Retinal pigment epithelial cell (primary cell): Measurements from ENCODE around the gene ELOF1.
"Not testable (repeated sequence)": the region's sequence is repeated elsewhere in the genome, so short reads cannot be mapped to it uniquely, and the experiment has no call there.

Source experiments
- DNase-seq: peaks from one replicate; pipeline ENCODE4 v3.0.0-alpha.2; 2010; ENCODE audit warnings: low read depth
- H3K4me3 ChIP-seq: 2 replicates; pipeline ENCODE4 v1.5.1; 2011; ENCODE audit warnings: mild to moderate bottlenecking, low read length, control low read depth, moderate library complexity
- TF ChIP-seq, protein P1 (sequence below): conservative IDR thresholded peaks from 2 replicates; pipeline ENCODE4 v1.5.1; 2011; ENCODE audit warnings: low read depth, low read length, control low read depth, inconsistent platforms

Gene ELOF1

DNA sequence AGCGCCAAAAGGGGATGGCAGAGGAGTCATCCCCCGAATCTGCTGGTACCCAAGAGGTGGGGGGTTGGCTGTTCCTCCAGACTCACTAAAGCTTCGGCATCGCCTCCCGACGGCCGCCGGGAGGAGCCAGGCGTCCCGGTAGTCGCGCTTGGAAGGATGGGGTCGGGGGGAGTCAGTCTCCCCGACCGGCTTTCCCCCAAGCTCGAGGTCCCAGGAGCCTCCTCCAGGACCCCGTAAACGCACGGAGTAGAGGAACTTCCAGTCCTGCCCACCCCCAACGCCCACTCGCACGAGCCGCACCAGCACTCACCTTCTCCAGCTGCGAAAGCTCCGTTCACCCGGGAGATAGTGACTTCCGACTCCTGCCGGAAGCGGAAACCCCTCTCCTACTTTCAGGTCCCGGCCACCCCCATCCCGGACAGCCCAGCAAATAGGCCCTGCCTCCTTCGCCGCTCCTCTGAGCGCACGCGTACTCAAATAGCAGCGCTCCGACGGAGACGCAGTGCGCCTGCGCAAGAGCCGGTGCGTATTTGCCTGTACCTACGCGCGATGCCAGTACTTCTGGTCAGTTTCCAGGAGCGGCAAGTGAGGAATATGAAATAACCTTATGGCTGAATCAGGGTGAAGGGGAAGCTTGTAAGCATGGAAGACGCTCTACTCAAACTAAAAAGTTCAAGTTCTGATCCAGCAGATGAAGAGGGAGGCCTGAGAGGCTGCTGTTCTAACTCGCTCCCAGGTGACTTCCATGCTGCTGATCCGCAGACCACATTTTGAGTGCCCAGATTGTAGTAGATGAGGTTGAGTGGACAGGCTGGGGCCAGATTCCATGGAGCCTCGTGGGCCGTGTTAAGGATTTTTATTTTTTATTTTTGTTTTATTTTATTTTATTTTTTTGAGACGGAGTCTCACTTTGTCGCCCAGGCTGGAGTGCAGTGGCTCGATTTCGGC is at the start of gene ELOF1:
ELOF1 (minus strand) TSS at position 350 of the 948 bp plus-strand sequence. CDS start 4,883 bp downstream, outside the sequence.
- TF ChIP-seq, protein P1, sequence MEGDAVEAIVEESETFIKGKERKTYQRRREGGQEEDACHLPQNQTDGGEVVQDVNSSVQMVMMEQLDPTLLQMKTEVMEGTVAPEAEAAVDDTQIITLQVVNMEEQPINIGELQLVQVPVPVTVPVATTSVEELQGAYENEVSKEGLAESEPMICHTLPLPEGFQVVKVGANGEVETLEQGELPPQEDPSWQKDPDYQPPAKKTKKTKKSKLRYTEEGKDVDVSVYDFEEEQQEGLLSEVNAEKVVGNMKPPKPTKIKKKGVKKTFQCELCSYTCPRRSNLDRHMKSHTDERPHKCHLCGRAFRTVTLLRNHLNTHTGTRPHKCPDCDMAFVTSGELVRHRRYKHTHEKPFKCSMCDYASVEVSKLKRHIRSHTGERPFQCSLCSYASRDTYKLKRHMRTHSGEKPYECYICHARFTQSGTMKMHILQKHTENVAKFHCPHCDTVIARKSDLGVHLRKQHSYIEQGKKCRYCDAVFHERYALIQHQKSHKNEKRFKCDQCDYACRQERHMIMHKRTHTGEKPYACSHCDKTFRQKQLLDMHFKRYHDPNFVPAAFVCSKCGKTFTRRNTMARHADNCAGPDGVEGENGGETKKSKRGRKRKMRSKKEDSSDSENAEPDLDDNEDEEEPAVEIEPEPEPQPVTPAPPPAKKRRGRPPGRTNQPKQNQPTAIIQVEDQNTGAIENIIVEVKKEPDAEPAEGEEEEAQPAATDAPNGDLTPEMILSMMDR: peak; percentile 31
- peak; percentile 93 for DNase-seq

DNA sequence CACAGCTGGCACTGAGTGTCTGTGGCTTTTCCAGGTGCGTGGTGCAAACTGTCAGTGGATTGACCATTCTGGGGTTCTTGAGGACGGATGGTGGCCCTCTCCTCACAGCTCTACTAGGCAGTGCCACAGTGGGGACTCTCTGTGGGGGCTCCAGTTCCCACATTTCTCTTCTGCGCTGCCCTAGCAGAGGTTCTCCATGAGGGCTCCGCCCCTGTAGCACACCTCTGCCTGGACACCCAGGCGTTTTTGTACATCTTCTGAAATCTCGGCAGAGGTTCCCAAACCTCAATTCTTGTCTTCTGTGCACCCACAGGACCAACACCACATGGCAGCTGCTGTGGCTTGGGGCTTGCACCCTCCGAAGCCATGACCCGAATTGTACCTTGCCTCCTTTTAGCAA is 47.5 kb upstream of the ELOF1 start:
- no peak overlapping the region for H3K4me3 ChIP-seq
- TF ChIP-seq, protein P1: no peak
- no peak for DNase-seq

More for the DNA sequence above, at the start of gene ELOF1:
- H3K4me3 ChIP-seq: peak within 1 kb of the TSS; percentile 67

DNA sequence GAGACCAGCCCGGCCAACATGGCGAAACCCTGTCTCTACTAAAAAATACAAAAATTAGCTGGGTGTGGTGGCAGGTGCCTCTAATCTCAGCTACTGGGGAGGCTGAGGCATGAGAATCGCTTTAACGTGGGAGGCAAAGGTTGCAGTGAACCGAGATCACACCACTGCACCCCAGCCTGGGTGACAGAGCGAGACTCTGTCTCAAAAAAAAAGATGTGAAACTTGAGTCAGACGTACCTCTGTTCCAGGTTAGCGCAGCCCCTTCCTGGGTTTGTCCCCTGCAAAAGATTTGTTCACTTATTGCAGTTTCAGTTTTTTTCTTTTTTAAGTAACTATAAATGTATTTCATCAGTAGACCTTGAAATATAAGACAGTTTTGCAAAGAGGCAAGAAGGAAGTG is 40.7 kb upstream of the ELOF1 start:
- not testable (repeated sequence) for H3K4me3 ChIP-seq, DNase-seq

DNA sequence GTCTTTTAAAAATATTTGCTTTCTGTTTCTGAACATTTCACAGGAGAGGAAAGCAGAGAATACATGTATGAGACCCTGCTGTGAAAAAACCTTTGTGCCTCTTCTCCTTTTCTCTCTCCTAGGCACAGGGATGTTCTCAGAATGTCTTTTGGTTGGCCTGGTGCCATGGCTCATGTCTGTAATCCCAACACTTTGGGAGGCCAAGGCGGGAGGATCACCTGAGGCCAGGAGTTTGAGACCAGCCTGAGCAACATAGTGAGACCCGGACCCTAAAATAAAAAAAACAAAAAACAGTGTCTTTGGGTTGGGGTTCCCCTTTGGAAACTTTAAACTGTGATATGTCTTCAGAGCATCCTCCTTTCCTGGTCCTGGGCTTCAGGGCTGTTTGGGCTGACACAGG is 39.7 kb upstream of the ELOF1 start:
- DNase-seq: no peak
- TF ChIP-seq, protein P1: no peak
- H3K4me3 ChIP-seq: peak overlapping the region; percentile 90

DNA sequence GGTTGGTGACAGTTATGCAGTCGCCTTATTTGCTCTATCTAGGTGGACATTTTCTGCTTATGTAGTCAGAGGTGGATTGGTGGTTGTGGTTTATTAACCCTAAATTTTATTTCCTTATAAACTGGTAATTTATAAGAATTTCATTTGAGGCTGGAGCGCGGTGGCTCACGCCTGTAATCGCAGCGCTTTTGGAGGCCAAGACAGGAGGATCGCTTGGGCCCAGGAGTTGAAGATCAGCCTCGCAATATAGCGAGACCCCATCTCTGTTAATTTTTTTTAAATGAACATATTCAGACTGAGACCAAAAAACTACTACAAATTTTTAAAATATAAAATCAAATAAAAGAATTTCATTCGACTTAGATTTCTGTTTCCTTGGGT is 39.1 kb upstream of the ELOF1 start:
- TF ChIP-seq, protein P1: no peak
- H3K4me3 ChIP-seq: peak overlapping the region; percentile 90
- DNase-seq: no peak

DNA sequence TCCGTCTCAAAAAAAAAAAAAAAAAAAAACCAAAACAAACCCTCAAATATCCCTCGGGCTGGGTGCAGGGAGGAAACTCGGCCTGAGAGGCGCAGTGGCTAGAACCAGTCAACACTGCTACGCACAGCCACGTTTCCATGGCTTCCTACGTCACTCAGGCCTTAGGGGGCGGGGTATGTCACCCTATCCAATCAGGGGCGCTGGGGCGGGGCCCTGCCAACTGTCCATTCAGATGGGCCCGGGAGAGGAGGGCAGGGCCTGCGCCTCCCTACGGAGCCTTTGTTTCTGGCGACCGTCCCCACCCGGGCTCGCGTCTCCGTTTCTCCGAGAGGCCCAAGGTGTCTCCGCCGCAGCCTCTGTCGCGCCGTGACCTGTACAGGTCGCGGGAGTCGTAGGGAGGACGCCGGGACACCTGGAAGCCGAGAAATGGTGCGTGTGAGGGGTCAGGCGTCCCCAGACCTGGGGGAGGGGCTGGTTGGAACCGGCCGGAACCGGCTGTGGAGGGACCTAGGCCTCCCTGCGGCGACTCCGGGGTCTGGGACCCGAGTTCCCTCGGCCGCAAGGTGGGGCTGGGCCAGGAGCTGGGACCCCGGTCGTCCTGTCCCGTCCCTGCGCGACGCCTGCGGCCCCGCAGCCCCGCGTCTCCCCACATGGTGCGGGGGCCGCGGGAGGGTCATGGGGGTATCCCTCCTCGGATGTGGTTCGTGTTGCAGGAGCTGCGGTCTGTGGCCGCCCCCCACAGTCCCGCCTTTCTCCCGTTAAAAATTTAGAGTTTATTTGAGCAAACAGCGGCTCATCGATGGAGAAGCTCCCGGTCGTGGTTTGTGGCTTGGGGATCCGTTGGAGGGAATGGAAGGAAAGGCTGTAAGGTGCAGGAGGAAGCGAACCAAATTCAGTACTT is 38.4 kb upstream of the ELOF1 start, which contains the start of gene ZNF627:
ZNF627 (plus strand) TSS at position 282 of the 901 bp plus-strand sequence; CDS start at position 427, 145 bp downstream.
- H3K4me3 ChIP-seq: peak within 1 kb of the TSS; percentile 90
- peak; percentile 93 for DNase-seq
- TF ChIP-seq, protein P1: peak; percentile 18

DNA sequence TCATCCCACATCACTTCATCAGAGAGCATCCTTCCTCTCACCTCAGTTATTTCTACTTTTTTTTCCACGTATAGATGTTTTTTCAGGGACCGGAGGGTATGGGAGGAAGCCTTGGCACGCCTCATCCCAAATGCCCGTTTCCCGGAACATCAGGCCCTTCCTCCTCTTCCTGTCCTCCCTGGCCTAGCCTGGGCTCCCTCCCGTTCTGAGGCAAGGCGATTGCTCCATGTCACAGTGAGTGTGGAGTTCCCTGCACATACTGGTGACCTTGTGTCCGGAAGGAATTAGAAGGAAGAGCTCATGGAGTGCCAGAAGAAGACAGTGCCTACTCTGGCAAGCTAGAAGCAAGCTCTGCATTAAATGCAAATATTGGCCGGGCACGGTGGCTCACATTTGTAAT is 37.1 kb upstream of the ELOF1 start:
- H3K4me3 ChIP-seq: no peak overlapping the region
- TF ChIP-seq, protein P1: no peak
- DNase-seq: no peak
